GM12891 (cell line): ENCODE data around the gene TNPO3.

ENCODE experiments used
- POLR2A ChIP-seq: IDR thresholded peaks from 2 replicates; pipeline ENCODE4 v1.6.1; 2011; ENCODE audit warnings: low read depth, low read length, control low read depth
- POLR2AphosphoS5 ChIP-seq: IDR thresholded peaks from 2 replicates; pipeline ENCODE4 v1.6.1; 2011; ENCODE audit warnings: low read depth, low read length, control low read depth
- POU2F2 ChIP-seq: IDR thresholded peaks from 2 replicates; pipeline ENCODE4 v1.6.1; 2011; ENCODE audit warnings: low read depth, mild to moderate bottlenecking, control low read depth, low read length, moderate library complexity
- SPI1 ChIP-seq: IDR thresholded peaks from 2 replicates; pipeline ENCODE4 v1.6.1; 2011; ENCODE audit warnings: low read depth, low read length, control low read depth
- TAF1 ChIP-seq: IDR thresholded peaks from 2 replicates; pipeline ENCODE4 v1.6.1; 2011; ENCODE audit warnings: low read depth, low read length, control low read depth

DNA sequence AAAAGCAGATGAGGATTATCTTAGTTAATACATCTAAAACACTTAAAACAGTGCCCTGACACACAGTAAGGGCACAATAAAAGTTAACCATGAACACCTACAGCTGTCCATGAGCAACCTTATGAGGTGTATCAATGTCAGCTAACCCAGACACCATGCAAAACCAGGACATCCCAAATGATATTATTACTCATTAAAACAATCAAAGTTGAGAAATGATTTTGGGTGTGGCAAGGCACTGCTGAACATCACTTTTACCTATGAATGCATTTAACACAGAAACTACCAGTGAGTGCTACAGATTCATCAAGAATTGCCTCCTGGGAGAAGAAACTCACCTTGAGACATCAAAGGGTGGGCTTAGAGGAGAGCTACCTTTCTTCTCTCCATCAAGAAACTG lies 98.9 kb downstream of the TNPO3 start:
- TF ChIP-seq POLR2A (no peak), POLR2AphosphoS5 (no peak), SPI1 (no peak), TAF1 (no peak), POU2F2 (no peak)
